Ammon's horn (tissue), 1 donor: Measurements from ENCODE around the gene PCGF5.
"Not testable (repeated sequence)": the region's sequence is repeated elsewhere in the genome, so short reads cannot be mapped to it uniquely, and the experiment has no call there.

Experiments
- DNase-seq: peaks from one replicate; pipeline ENCODE4 v3.0.0-alpha.2; 2016; ENCODE audit warnings: low spot score

Gene PCGF5

GRCh38 chr10:91220194-91220953 is at the start of gene PCGF5:
PCGF5 (plus strand) TSS chr10:91220663; CDS start chr10:91222872, 2,209 bp downstream.
- peak; percentile 91 for DNase-seq

- no peak for DNase-seq
Observed at GRCh38 chr10:91171485-91171884, 49.0 kb upstream of the PCGF5 start.

GRCh38 chr10:91172348-91172747 is 48.1 kb upstream of the PCGF5 start:
- DNase-seq = no peak

- DNase-seq = no peak
Observed at GRCh38 chr10:91185239-91185875, 35.1 kb upstream of the PCGF5 start.

- no peak for DNase-seq
Observed at GRCh38 chr10:91187156-91187555, 33.3 kb upstream of the PCGF5 start.

GRCh38 chr10:91188010-91188409 is 32.5 kb upstream of the PCGF5 start:
- DNase-seq = not testable (repeated sequence)

- no peak for DNase-seq
Observed at GRCh38 chr10:91188889-91189288, 31.6 kb upstream of the PCGF5 start.

GRCh38 chr10:91190388-91190870 is 30.0 kb upstream of the PCGF5 start:
- DNase-seq = peak; percentile 46

GRCh38 chr10:91190876-91191583 is 29.4 kb upstream of the PCGF5 start:
- DNase-seq = peak; percentile 71

GRCh38 chr10:91191584-91191919 is 28.9 kb upstream of the PCGF5 start:
- DNase-seq = no peak

GRCh38 chr10:91194497-91195179 is 25.8 kb upstream of the PCGF5 start:
- DNase-seq = no peak

- DNase-seq = no peak
Observed at GRCh38 chr10:91196268-91197048, 24.0 kb upstream of the PCGF5 start.

- DNase-seq = no peak
Observed at GRCh38 chr10:91197127-91197526, 23.3 kb upstream of the PCGF5 start.

- no peak for DNase-seq
Observed at GRCh38 chr10:91198781-91199180, 21.7 kb upstream of the PCGF5 start.

GRCh38 chr10:91200314-91201212 is 19.9 kb upstream of the PCGF5 start:
- no peak for DNase-seq

GRCh38 chr10:91201213-91201996 is 19.1 kb upstream of the PCGF5 start:
- DNase-seq = no peak

- DNase-seq = no peak
Observed at GRCh38 chr10:91206427-91206826, 14.0 kb upstream of the PCGF5 start.

GRCh38 chr10:91206837-91207474 is 13.5 kb upstream of the PCGF5 start:
- no peak for DNase-seq

GRCh38 chr10:91208642-91209041 is 11.8 kb upstream of the PCGF5 start:
- DNase-seq = no peak
